Caco-2 (cell line): ENCODE results near the gene EBF3. TPM values are rescaled to one million over a fixed set of nuclear protein-coding genes. Genes with fewer than 3 reads are reported as not detected.

Source experiments
- BruUV-seq: library from RNA; stranded (reverse); fragments of 400-500 nt; replicated peaks from 2 replicates; lab custom pipeline; 2021; lab: Mats Ljungman, UMichigan
- CTCF ChIA-PET: fragments of 300-600 bp; sonication (Branson Sonifier 250); formaldehyde crosslinking; loops from one replicate; lab custom pipeline; 2022; ENCODE audit warnings: antibody characterized with exemption; lab: Charles Lee
- POLR2A ChIA-PET: fragments of 300-600 bp; sonication (Branson Sonifier 250); formaldehyde crosslinking; loops from one replicate; lab custom pipeline; 2022; ENCODE audit warnings: antibody characterized with exemption; lab: Charles Lee
- DNase-seq, 2 experiments: peaks; one replicate each; pipeline versions ENCODE4 v3.0.0 to v3.0.0-alpha.2; 2020 to 2022
- H3K27me3 ChIP-seq: replicated peaks from 2 replicates; pipeline ENCODE4 v1.6.0; 2011; ENCODE audit warnings: low read length; ENCODE audit not compliant: control insufficient read depth, insufficient read depth
- H3K36me3 ChIP-seq: 2 replicates; pipeline ENCODE4 v1.5.1; 2011; ENCODE audit warnings: low read length; ENCODE audit not compliant: control insufficient read depth, insufficient read depth
- H3K4me1 ChIP-seq: fragments of 250-450 bp; sonication (Bioruptor Pico); 2 replicates; pipeline ENCODE4 v1.5.1; 2020; ENCODE audit warnings: mild to moderate bottlenecking
- H3K4me3 ChIP-seq: 2 replicates; pipeline ENCODE4 v1.5.1; 2011; ENCODE audit warnings: low read depth, mild to moderate bottlenecking, control low read depth, low read length
- H3K9me3 ChIP-seq: fragments of 250-450 bp; sonication (Bioruptor Pico); 2 replicates; pipeline ENCODE4 v1.5.1; 2020; ENCODE audit warnings: mild to moderate bottlenecking, moderate library complexity
- H3K27ac Mint-ChIP-seq: one replicate; pipeline ENCODE4 v1.8.0; 2022; ENCODE audit warnings: mixed read lengths; ENCODE audit not compliant: unreplicated experiment
- H3K27me3 Mint-ChIP-seq: one replicate; pipeline ENCODE4 v1.8.0; 2022; ENCODE audit warnings: mixed read lengths; ENCODE audit not compliant: insufficient read depth, unreplicated experiment
- H3K36me3 Mint-ChIP-seq: one replicate; pipeline ENCODE4 v1.8.0; 2022; ENCODE audit warnings: mild to moderate bottlenecking, mixed read lengths; ENCODE audit not compliant: insufficient read depth, unreplicated experiment
- H3K4me1 Mint-ChIP-seq: one replicate; pipeline ENCODE4 v1.8.0; 2022; ENCODE audit warnings: low read depth, mixed read lengths; ENCODE audit not compliant: unreplicated experiment
- H3K4me3 Mint-ChIP-seq: one replicate; pipeline ENCODE4 v1.8.0; 2022; ENCODE audit warnings: mild to moderate bottlenecking, moderate library complexity, mixed read lengths; ENCODE audit not compliant: unreplicated experiment
- H3K9me3 Mint-ChIP-seq: one replicate; pipeline ENCODE4 v1.8.0; 2022; ENCODE audit warnings: mixed read lengths; ENCODE audit not compliant: unreplicated experiment
- CTCF ChIP-seq, 2 experiments: fragments of 200-600 bp in 1 of 2; IDR thresholded peaks; 1 replicate in 1 of 2; 2 replicates in 1 of 2; pipeline versions ENCODE4 v1.5.1 to v1.8.0; 2011 to 2022; ENCODE audit warnings: antibody characterized with exemption in 1 of 2, control low read depth in 1 of 2, inconsistent platforms in 1 of 2, low read depth in 1 of 2, low read length in 1 of 2, mild to moderate bottlenecking in 1 of 2, moderate library complexity in 1 of 2; ENCODE audit not compliant: insufficient read depth in 1 of 2, severe bottlenecking in 1 of 2, unreplicated experiment in 1 of 2
- intact Hi-C: fragments of 100-400 bp; cut with micrococcal nuclease; formaldehyde crosslinking; loops from one replicate; pipeline ENCODE4 v1.10.0; 2022; ENCODE audit not compliant: unreplicated experiment
- total RNA-seq: library from RNA; stranded (reverse); gene quantifications from 2 replicates; pipeline ENCODE4 v1.2.3, GENCODE V29; 2022

Gene EBF3
- total RNA-seq, 1 experiment from 2014 or later, result 0.79 TPM

GRCh38 chr10:129892548-129893052 lies 71.5 kb downstream of the EBF3 start:
- BruUV-seq, result no TSS peak
- intact Hi-C loops, result no loop called here
- TF ChIP-seq CTCF (IDR thresholded peaks at IDR 0.05; ENCODE audit: insufficient read depth in 1 of 2, low read depth in 1 of 2, low read length in 1 of 2, severe bottlenecking in 1 of 2, unreplicated experiment in 1 of 2), result no peak
- no peaks in the 10 kb centered on the region for H3K4me1 ChIP-seq
- Mint-ChIP-seq H3K27me3 (no peaks in the 10 kb centered on the region), H3K27ac (no peak overlapping the region), H3K36me3 (no peaks in the 10 kb centered on the region), H3K9me3 (no peaks in the 10 kb centered on the region), H3K4me1 (no peaks in the 10 kb centered on the region), H3K4me3 (no peak overlapping the region)
- no peak for DNase-seq
- H3K9me3 ChIP-seq, result no peaks in the 10 kb centered on the region
- no peaks in the 10 kb centered on the region for H3K36me3 ChIP-seq
- no peak overlapping the region for H3K4me3 ChIP-seq
- ChIA-PET POLR2A (no interaction called here), CTCF (interaction anchor here (0.6 to 0.7 kb wide), 2 partner anchors 9 to 14 kb away, joined by 3 to 5 read pairs; no protein-coding TSS in a partner anchor)
- H3K27me3 ChIP-seq, result no peaks in the 10 kb centered on the region; the same call in 1 of the 2 replicates

GRCh38 chr10:129891806-129892205 lies 72.3 kb downstream of the EBF3 start:
- intact Hi-C loops, result no loop called here
- no peak for TF ChIP-seq CTCF (IDR thresholded peaks at IDR 0.05; ENCODE audit: insufficient read depth in 1 of 2, low read depth in 1 of 2, low read length in 1 of 2, severe bottlenecking in 1 of 2, unreplicated experiment in 1 of 2)
- BruUV-seq, result no TSS peak
- no peaks in the 10 kb centered on the region for H3K4me1 ChIP-seq
- Mint-ChIP-seq H3K27me3 (peaks cover under 1% of the 10 kb centered on the region), H3K4me3 (no peak overlapping the region), H3K9me3 (no peaks in the 10 kb centered on the region), H3K36me3 (no peaks in the 10 kb centered on the region), H3K4me1 (no peaks in the 10 kb centered on the region), H3K27ac (no peak overlapping the region)
- H3K9me3 ChIP-seq, result no peaks in the 10 kb centered on the region
- H3K4me3 ChIP-seq, result no peak overlapping the region
- ChIA-PET POLR2A (no interaction called here), CTCF (interaction anchor here (0.5 kb wide), 1 partner anchor 1934 kb away, joined by 3 read pairs; no protein-coding TSS in a partner anchor)
- no peaks in the 10 kb centered on the region for H3K36me3 ChIP-seq
- no peak for DNase-seq
- no peaks in the 10 kb centered on the region; the same call in 1 of the 2 replicates for H3K27me3 ChIP-seq

- DNase-seq, result no peak
- Mint-ChIP-seq H3K4me1 (no peaks in the 10 kb centered on the region), H3K36me3 (no peaks in the 10 kb centered on the region), H3K9me3 (no peaks in the 10 kb centered on the region), H3K27me3 (peaks cover 3% of the 10 kb centered on the region), H3K27ac (no peak overlapping the region), H3K4me3 (no peak overlapping the region)
- intact Hi-C loops, result no loop called here
- ChIA-PET CTCF (no interaction called here), POLR2A (no interaction called here)
- no peak for TF ChIP-seq CTCF (IDR thresholded peaks at IDR 0.05; ENCODE audit: insufficient read depth in 1 of 2, low read depth in 1 of 2, low read length in 1 of 2, severe bottlenecking in 1 of 2, unreplicated experiment in 1 of 2)
- no peaks in the 10 kb centered on the region for H3K4me1 ChIP-seq
- no peaks in the 10 kb centered on the region for H3K36me3 ChIP-seq
- no TSS peak for BruUV-seq
- H3K9me3 ChIP-seq, result no peaks in the 10 kb centered on the region
- no peaks in the 10 kb centered on the region; the same call in 1 of the 2 replicates for H3K27me3 ChIP-seq
- H3K4me3 ChIP-seq, result no peak overlapping the region
Observed at GRCh38 chr10:129890170-129890569, 73.9 kb downstream of the EBF3 start.
